Gastrocnemius medialis (tissue), 4 donors: ENCODE measurements around the gene RAB38. TPM values are rescaled to one million over a fixed set of nuclear protein-coding genes. Genes with fewer than 3 reads are reported as not detected.

ENCODE experiments used
- ATAC-seq, 2 donors: fragments of 150-250 bp; one replicate each; pipeline ENCODE4 v1.9.1; 2016
- DNase-seq, 2 donors: peaks; one replicate each; pipeline ENCODE4 v3.0.0-alpha.2; 2019
- H3K27ac ChIP-seq, 4 donors: fragments of 200-600 bp; sonication (generic); 1 replicate in 1 of 4; 2 replicates in 3 of 4; pipeline ENCODE4 v1.5.1; 2016 to 2018; ENCODE audit warnings: mild to moderate bottlenecking in 2 of 4, moderate library complexity in 1 of 4
- H3K27me3 ChIP-seq, 3 donors: fragments of 200-600 bp; sonication (generic) in 2 of 3; 1 replicate in 1 of 3; 2 replicates in 2 of 3; pipeline versions ENCODE4 v1.5.1 to v1.6.0; 2016 to 2019; ENCODE audit warnings: mild to moderate bottlenecking in 1 of 3, moderate library complexity in 1 of 3
- H3K36me3 ChIP-seq, 2 donors: fragments of 200-600 bp; sonication (generic) in 1 of 2; one replicate each; pipeline ENCODE4 v1.5.1; 2017 to 2018
- H3K4me1 ChIP-seq, 2 donors: fragments of 200-600 bp; sonication (generic) in 1 of 2; one replicate each; pipeline ENCODE4 v1.5.1; 2016 to 2017; ENCODE audit warnings: mild to moderate bottlenecking in 2 of 2
- H3K4me3 ChIP-seq, 4 donors: fragments of 200-600 bp; sonication (generic) in 3 of 4; 1 replicate in 1 of 4; 2 replicates in 3 of 4; pipeline ENCODE4 v1.5.1; 2016 to 2019; ENCODE audit warnings: mild to moderate bottlenecking in 2 of 4
- H3K9me3 ChIP-seq, 3 donors: fragments of 200-600 bp; sonication (generic) in 2 of 3; 1 replicate in 1 of 3; 2 replicates in 2 of 3; pipeline ENCODE4 v1.5.1; 2016 to 2019
- CTCF ChIP-seq, 5 experiments: fragments of 450-650 bp in 3 of 5; fragments of 200-600 bp in 2 of 5; sonication (generic) in 2 of 5; IDR thresholded peaks in 4 of 5; conservative IDR thresholded peaks in 1 of 5; 1 replicate in 4 of 5; 2 replicates in 1 of 5; pipeline ENCODE4 v1.5.1; 2016 to 2019; ENCODE audit warnings: antibody characterized with exemption in 5 of 5, mild to moderate bottlenecking in 3 of 5, moderate library complexity in 3 of 5
- POLR2A ChIP-seq, 2 donors: fragments of 450-650 bp; IDR thresholded peaks; one replicate each; pipeline ENCODE4 v1.6.1; 2017; ENCODE audit warnings: antibody characterized with exemption in 2 of 2, mild to moderate bottlenecking in 2 of 2, moderate library complexity in 2 of 2
- in situ Hi-C, 4 donors: fragments of 200-750 bp; cut with MboI; loops; one replicate each; pipeline versions ENCODE4 v1.15.0 to v1.8.0; 2017; ENCODE audit warnings: low sequenced_read_pairs in 4 of 4
- intact Hi-C: fragments of 100-400 bp; cut with DNase I; formaldehyde crosslinking; loops from one replicate; pipeline ENCODE4 v1.15.1; 2023; ENCODE audit warnings: low total_unique reads
- microRNA-seq, 2 donors: library from miRNA; unstranded; fragments of <30 nt; microRNA quantifications; one replicate each; pipeline ENCODE4, GENCODE V29; 2016; ENCODE audit warnings: borderline replicate concordance in 2 of 2
- total RNA-seq, 4 donors: library from RNA; depleted of rRNA; stranded (reverse); fragments of >200 nt; gene quantifications; one replicate each; pipeline versions ENCODE4 v1.1.0 to v1.2.3, GENCODE V29; 2016

RAB38 gene
- total RNA-seq, 4 donors from 2014 or later = 0.27 TPM; not detected in 3

- Histone ChIP-seq H3K4me1 (no peaks in the 10 kb centered on the region), H3K27ac (no peak overlapping the region), H3K36me3 (no peaks in the 10 kb centered on the region), H3K27me3 (no peaks in the 10 kb centered on the region), H3K9me3 (no peaks in the 10 kb centered on the region), H3K4me3 (no peak overlapping the region)
- intact Hi-C loops (no loop called here), in situ Hi-C loops (loop anchor here in 1 of 4 donors (25.0 kb wide), 1 partner anchor 107 kb away; no protein-coding TSS in a partner anchor)
- TF ChIP-seq POLR2A (IDR thresholded peaks at IDR 0.05) = no peak
- no peak for DNase-seq
- ATAC-seq = no peak
Measured at GRCh38 chr11:88068848-88069554, 106.2 kb downstream of the RAB38 start.

GRCh38 chr11:88066090-88066489 is 109.2 kb downstream of the RAB38 start:
- Histone ChIP-seq H3K36me3 (no peaks in the 10 kb centered on the region), H3K4me1 (no peaks in the 10 kb centered on the region), H3K27ac (no peak overlapping the region), H3K9me3 (no peaks in the 10 kb centered on the region), H3K27me3 (no peaks in the 10 kb centered on the region), H3K4me3 (no peak overlapping the region)
- intact Hi-C loops = no loop called here
- in situ Hi-C loops = loop anchor here in 1 of 4 donors (25.0 kb wide), 1 partner anchor 104 kb away; no protein-coding TSS in a partner anchor
- TF ChIP-seq CTCF (IDR thresholded peaks at IDR 0.05 in 4 of 5, conservative IDR thresholded peaks at IDR 0.05 in 1 of 5) (no peak), POLR2A (IDR thresholded peaks at IDR 0.05) (no peak)
- ATAC-seq (no peak), DNase-seq (no peak)

- no peaks in the 10 kb centered on the region for H3K27me3 ChIP-seq
- H3K4me1 ChIP-seq = no peaks in the 10 kb centered on the region
- H3K4me3 ChIP-seq = no peak overlapping the region
- H3K36me3 ChIP-seq = no peaks in the 10 kb centered on the region
- H3K9me3 ChIP-seq = no peaks in the 10 kb centered on the region
- intact Hi-C loops = no loop called here
- TF ChIP-seq CTCF (IDR thresholded peaks at IDR 0.05 in 4 of 5, conservative IDR thresholded peaks at IDR 0.05 in 1 of 5) (no peak), POLR2A (IDR thresholded peaks at IDR 0.05) (no peak)
- no peak overlapping the region for H3K27ac ChIP-seq
- in situ Hi-C loops = loop anchor here in 1 of 4 donors (25.0 kb wide), 1 partner anchor 102 kb away; no protein-coding TSS in a partner anchor
- DNase-seq (no peak), ATAC-seq (no peak)
Measured at GRCh38 chr11:88064097-88064705, 111.0 kb downstream of the RAB38 start.

Small RNA genes lying within 50 kb of the gene (microRNA-seq; reads per million reads assigned to microRNA genes)
- gene MIR3166 = 0 reads per million in 2 donors

Other genes with a start within 250 kb of the RAB38 start
- gene CTSC, start 162.3 kb upstream of the RAB38 start, total RNA-seq = 10 to 100 TPM in 3 of 4 donors, 1 to 10 TPM in 1; 7.0 to 16.7 (median 13.5) TPM